GM10248 (cell line): ENCODE measurements around the gene OGA.

Experiments used
- CTCF ChIA-PET: fragments of 300-600 bp; sonication (Branson Sonifier 250); formaldehyde crosslinking; extraction: SDS; loops from one replicate; lab custom pipeline; 2021; ENCODE audit warnings: antibody characterized with exemption; lab: Yijun Ruan, JAX
- POLR2A ChIA-PET: fragments of 350-650 bp; sonication (Branson Sonifier 250); formaldehyde crosslinking; extraction: SDS; loops from one replicate; lab custom pipeline; 2020; ENCODE audit warnings: antibody characterized with exemption; lab: Yijun Ruan, JAX
- DNase-seq: peaks from one replicate; pipeline ENCODE4 v3.0.0; 2012; ENCODE audit errors: extremely low spot score
- TF ChIP-seq, protein P1 (sequence below): IDR thresholded peaks from 2 replicates; pipeline ENCODE4 v1.5.1; 2012; ENCODE audit warnings: mild to moderate bottlenecking, low read depth; ENCODE audit errors: extremely low read depth, missing control alignments, control extremely low read depth

Gene OGA

DNA sequence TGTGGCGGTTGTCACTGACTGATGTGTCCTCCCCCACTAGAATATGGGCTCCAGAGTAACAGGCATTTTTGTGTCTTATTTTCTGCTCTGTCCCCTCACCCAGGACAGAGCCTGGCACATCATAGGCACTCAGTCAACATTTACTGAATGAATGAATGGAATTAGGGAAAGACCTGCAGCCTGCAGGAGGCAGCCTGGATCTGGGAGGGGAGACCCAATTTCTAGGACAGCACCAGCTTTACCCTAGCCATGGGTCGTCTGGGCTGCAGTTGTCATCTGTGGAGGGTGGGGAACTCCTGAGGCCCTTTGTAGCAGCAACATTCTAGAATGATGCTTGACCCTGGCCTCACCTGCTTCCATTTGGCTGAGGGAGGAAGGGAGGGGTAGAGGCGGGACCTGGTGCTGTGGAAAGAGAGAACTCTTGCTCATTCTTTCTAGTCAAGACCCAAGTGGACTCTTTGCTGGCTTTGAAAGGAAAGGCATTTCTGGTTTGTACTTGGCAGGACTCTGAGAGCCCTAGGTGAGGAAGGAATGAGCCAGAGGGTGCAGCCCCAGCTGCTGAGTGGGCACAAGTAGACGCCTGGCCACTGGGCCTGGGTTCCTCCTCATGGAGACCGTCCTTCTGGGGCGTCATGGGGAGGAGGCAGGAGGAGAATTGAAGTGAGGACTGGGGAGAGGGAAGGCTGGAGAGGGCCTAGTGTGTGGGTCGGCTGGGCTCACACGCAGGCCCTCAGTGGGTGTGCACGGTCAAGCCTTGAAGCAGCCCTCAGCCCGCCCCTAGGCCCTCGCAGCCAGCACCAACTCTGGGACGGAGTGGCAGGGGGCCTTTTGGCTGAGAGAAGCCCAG is 51.3 kb downstream of the OGA start:
- CTCF ChIA-PET: interaction anchor here (7.4 kb wide), 1 partner anchor 163 kb away, joined by 44 read pairs; no protein-coding TSS in a partner anchor
- POLR2A ChIA-PET: interaction anchor here (0.5 to 0.6 kb wide), 2 partner anchors 74 to 1908 kb away, joined by 3 to 4 read pairs; no protein-coding TSS in a partner anchor
- TF ChIP-seq, protein P1, sequence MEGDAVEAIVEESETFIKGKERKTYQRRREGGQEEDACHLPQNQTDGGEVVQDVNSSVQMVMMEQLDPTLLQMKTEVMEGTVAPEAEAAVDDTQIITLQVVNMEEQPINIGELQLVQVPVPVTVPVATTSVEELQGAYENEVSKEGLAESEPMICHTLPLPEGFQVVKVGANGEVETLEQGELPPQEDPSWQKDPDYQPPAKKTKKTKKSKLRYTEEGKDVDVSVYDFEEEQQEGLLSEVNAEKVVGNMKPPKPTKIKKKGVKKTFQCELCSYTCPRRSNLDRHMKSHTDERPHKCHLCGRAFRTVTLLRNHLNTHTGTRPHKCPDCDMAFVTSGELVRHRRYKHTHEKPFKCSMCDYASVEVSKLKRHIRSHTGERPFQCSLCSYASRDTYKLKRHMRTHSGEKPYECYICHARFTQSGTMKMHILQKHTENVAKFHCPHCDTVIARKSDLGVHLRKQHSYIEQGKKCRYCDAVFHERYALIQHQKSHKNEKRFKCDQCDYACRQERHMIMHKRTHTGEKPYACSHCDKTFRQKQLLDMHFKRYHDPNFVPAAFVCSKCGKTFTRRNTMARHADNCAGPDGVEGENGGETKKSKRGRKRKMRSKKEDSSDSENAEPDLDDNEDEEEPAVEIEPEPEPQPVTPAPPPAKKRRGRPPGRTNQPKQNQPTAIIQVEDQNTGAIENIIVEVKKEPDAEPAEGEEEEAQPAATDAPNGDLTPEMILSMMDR: no peak
- DNase-seq: no peak

DNA sequence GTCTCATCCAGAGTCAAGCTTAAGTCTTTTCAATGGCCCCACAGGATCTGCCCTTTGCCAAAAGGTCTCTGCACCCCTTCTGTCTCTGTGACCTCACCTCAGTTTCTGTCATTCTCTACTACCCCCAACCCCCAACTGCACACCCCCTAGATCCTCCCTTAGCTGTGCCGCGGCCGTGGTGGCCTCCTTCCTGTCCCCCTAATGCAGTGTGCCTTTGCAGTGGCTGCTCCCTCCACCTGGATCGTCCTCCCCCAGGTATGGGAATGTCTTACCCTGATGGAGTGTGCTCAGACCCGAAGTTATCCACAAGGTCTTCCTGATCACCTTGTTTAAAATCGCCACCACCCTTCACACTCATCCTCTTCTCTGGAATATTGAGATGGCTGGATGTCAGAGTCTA is 51.9 kb downstream of the OGA start:
- TF ChIP-seq, protein P1: no peak
- POLR2A ChIA-PET: interaction anchor here (0.6 kb wide), 1 partner anchor 1909 kb away, joined by 3 read pairs; no protein-coding TSS in a partner anchor
- CTCF ChIA-PET: no interaction called here
- no peak for DNase-seq

DNA sequence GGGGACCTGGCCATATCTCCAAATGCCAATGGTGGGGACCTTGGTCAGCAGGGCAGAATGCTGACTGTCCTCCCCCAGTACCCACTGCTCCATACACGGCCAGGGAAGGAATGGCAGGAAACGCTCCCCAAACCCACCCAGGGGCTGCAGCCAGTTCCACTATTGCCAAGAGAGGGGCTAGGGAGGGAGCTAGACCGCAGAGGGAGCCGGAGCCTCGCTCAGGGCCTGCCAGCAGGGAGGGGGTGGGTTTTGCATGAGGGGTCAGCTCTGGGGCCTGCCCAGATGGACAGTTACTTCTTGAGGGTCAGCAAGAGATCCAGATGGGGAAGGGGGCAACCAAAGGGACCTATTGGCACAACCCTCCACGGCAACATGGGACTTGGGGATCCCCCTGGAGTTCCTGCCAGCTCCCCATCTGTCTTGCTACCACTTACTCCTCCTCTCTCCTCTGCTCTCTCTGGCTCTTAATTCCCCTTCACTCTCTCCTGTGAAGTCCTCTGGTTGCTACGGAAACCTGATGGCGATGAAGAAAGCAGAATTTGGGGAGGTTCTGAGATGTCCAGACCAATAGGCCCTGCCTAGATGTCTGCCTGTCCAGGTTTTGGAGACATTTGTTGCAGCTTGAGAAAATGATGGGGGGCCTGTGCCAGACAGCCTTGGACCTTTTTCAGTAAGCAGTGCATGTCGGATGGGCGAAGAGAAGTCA is 55.0 kb downstream of the OGA start:
- TF ChIP-seq, protein P1: no peak
- no peak for DNase-seq
- ChIA-PET CTCF (interaction anchor here (0.8 to 1.9 kb wide), 5 partner anchors 11 to 159 kb away, joined by 3 to 4 read pairs (median 4); no protein-coding TSS in a partner anchor), POLR2A (no interaction called here)

DNA sequence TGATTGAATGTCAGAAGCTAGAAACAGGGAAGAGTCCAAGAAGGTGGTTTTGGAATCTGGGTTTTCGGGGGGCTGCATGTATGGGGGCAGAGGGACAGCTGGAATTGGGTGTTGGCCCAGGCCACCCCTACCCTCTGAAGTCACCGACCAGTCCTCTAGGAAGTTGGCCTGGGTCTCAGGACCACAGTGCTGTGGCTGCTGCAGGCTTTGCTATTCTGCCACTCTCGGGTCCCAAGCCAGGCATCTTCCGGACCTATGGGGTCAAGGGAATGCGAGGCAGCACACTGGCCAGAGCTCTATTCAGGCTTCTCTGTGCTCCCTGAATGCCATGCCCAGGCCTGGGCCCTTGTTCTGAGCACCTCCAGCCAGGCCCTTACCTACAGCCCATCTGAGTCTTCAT is 55.5 kb downstream of the OGA start:
- ChIA-PET CTCF (interaction anchor here (1.0 to 1.9 kb wide), 4 partner anchors 11 to 160 kb away, joined by 4 to 5 read pairs (median 4); no protein-coding TSS in a partner anchor), POLR2A (no interaction called here)
- TF ChIP-seq, protein P1: no peak
- DNase-seq: no peak

DNA sequence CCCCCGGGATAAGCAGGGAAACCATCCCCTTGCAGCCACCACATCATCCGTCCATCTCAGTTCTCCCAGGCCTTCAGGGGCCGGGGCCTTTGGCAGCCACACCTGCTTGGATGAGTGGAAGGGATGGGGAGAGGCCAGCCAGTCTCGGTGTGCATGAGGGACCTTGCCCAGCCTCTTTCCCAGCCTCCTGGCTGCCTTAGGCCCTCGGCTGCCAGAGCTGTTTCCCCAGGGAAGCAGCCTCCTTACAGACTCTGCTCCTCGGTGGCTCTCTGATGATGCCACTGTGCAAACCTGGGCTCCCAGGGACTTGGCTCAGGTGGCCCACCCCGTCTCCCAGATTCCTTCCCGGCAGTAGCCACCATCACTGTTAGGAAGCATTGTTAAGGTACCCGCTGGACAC is 57.0 kb downstream of the OGA start:
- TF ChIP-seq, protein P1: no peak
- no peak for DNase-seq
- POLR2A ChIA-PET: no interaction called here
- CTCF ChIA-PET: interaction anchor here (1.6 to 1.9 kb wide), 2 partner anchors 13 to 158 kb away, joined by 4 to 5 read pairs; no protein-coding TSS in a partner anchor

DNA sequence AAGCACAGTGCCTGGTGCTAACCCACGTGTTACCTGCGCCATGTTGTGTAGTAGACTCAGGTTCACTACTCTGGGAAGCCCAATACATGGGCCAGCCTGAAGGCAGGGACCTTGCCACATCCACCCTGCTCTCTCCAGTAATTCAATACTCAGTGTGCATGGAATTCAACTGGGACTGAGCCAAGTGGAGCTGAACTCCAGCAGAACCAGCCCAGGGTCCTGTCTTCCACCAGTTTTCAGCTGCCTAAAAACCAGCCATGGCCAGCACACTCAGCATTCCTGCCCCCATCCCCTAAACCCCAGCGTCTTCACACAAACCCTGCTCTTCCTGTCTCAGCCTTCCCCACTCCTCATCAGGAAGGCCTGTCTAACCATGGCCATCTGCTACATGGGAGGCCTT is 57.7 kb downstream of the OGA start:
- TF ChIP-seq, protein P1: no peak
- POLR2A ChIA-PET: no interaction called here
- no peak for DNase-seq
- CTCF ChIA-PET: interaction anchor here (0.9 kb wide), 1 partner anchor 158 kb away, joined by 3 read pairs; no protein-coding TSS in a partner anchor
